Measurements from ENCODE around the gene RCAN1.
A peak's percentile ranks its signal among the peaks of the same experiment; 100 is the strongest.

RCAN1 gene

DNA sequence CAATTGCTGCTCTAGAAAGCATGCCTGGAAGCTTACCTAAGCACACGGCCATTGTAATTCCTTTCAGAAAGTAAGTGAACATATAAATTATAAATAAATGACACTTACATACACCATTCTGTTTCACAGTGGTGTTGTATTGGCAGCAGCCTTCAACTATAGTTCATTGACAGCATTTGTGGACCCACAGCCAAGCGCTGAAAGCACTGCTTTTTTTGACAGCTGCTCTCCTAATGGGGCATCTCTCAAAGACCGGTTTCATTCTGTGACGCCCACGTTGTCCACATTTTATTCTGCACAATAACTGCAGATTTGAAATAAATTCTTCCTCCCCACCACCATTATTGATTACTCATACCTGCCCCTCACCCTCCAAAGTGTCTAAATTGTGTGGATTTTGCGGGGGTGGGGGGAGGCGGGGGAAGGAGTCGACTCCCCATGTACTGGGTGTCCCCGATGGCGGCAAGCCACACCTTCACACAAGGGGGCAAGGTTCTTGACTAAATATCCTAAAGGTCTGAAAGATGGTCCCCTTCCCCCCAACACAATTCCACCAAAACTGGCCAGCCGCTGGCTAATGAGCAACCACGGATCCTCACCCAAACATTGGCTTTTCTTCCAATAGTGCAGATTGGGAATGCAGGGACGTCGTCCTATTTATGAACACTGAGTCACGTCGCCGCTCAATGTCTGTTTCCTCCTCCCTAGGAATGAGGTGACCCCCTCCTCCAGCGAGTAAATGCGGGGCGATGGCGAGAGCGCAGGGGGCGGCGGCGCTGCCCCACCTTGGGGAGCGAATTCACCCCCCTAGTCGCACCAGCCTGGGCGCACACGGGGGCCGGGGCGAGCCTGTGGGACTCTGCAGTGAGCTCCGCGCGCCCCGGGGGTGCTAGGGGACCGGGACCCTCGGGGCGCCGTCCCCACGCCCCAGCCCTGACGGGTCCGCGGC lies 960 bp downstream of the RCAN1 start:
- Mint-ChIP-seq H3K36me3 (ENCODE audit: low read depth) (no peaks in the 10 kb centered on the region), H3K4me3 (peak overlapping the region; percentile 82 to 93 (median 88)), H3K27me3 (ENCODE audit: low read depth) (peaks cover 32% of the 10 kb centered on the region), H3K4me1 (peaks cover 14% of the 10 kb centered on the region), H3K27ac (no peak overlapping the region), H3K9me3 (no peaks in the 10 kb centered on the region)
- TF ChIP-seq, protein P1, sequence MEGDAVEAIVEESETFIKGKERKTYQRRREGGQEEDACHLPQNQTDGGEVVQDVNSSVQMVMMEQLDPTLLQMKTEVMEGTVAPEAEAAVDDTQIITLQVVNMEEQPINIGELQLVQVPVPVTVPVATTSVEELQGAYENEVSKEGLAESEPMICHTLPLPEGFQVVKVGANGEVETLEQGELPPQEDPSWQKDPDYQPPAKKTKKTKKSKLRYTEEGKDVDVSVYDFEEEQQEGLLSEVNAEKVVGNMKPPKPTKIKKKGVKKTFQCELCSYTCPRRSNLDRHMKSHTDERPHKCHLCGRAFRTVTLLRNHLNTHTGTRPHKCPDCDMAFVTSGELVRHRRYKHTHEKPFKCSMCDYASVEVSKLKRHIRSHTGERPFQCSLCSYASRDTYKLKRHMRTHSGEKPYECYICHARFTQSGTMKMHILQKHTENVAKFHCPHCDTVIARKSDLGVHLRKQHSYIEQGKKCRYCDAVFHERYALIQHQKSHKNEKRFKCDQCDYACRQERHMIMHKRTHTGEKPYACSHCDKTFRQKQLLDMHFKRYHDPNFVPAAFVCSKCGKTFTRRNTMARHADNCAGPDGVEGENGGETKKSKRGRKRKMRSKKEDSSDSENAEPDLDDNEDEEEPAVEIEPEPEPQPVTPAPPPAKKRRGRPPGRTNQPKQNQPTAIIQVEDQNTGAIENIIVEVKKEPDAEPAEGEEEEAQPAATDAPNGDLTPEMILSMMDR (IDR thresholded peaks at IDR 0.05; ENCODE audit: unreplicated experiment in 3 of 3): no peak

DNA sequence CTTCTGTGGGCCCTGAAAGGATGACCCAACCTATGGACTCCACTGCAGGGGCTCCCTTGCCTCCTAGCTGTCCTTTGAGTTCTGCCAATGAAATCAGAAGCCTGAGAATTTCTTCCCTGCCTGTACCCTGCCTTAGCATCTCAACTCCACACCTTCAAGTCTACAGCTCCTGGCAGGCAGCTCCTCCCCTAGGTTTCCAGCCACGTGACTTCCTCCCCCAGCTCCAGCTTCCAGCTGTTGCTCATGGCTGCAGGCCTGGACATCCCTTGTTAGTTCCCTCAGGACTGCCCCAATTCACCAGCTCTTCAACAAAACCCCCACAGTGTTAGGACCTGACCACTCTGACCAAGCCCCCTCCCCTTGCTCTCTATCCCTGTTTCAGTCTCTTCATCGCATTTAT lies 2.4 kb downstream of the RCAN1 start:
- H3K9me3 Mint-ChIP-seq: no peaks in the 10 kb centered on the region
- TF ChIP-seq, protein P1 (IDR thresholded peaks at IDR 0.05; ENCODE audit: unreplicated experiment in 3 of 3): no peak
- H3K36me3 Mint-ChIP-seq (ENCODE audit: low read depth): no peaks in the 10 kb centered on the region
- H3K27me3 Mint-ChIP-seq (ENCODE audit: low read depth): peaks cover 32% of the 10 kb centered on the region
- H3K27ac Mint-ChIP-seq: no peak overlapping the region
- peak overlapping the region; percentile 45 to 93 (median 47) for H3K4me3 Mint-ChIP-seq
- peaks cover 14% of the 10 kb centered on the region for H3K4me1 Mint-ChIP-seq

DNA sequence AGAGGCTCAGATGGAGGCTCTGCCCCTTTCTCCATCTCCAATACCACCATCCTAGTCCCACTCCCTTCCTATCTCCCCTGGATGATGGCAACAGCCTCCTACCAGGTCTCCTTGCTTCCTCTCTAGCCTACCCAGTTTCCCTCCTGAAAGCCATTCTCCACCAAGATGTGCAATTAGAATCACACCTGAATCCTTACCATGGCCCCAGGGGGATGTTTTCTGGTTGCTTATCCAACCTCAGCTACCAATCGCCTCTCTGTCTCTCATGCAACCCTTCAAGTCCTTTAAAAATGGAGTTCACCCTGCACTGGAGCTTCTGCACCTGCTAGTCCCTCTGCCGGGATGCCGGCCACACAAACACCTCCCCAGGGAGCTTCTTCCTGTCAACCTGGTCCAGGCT lies 2.9 kb downstream of the RCAN1 start:
- H3K4me1 Mint-ChIP-seq: peaks cover 14% of the 10 kb centered on the region
- H3K27ac Mint-ChIP-seq: no peak overlapping the region
- H3K9me3 Mint-ChIP-seq: no peaks in the 10 kb centered on the region
- H3K27me3 Mint-ChIP-seq (ENCODE audit: low read depth): peaks cover 32% of the 10 kb centered on the region
- TF ChIP-seq, protein P1 (IDR thresholded peaks at IDR 0.05; ENCODE audit: unreplicated experiment in 3 of 3): no peak
- H3K36me3 Mint-ChIP-seq (ENCODE audit: low read depth): no peaks in the 10 kb centered on the region
- peak overlapping the region in 1 of 3 experiments; percentile 25 for H3K4me3 Mint-ChIP-seq

DNA sequence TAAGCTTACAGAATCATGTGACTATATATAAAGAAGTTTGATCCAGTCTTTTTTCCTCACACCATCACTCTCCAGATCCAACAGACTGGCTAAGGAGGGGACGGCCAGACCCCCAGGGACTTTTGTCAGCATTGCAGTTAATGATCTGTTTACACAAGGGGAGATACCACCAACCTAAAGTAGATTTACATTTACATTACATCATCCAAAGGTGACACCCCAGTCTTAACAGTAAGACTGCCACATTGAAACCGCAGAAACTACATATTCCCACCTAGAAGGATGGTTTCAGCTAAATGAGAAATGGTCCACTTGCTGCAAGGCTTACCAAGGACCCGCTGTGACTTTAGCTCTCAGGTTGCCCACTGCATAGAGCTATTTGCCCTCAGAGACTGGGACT lies 3.4 kb downstream of the RCAN1 start:
- Mint-ChIP-seq H3K9me3 (no peaks in the 10 kb centered on the region), H3K4me1 (peaks cover 14% of the 10 kb centered on the region), H3K27ac (no peak overlapping the region), H3K27me3 (ENCODE audit: low read depth) (peaks cover 31% of the 10 kb centered on the region), H3K36me3 (ENCODE audit: low read depth) (no peaks in the 10 kb centered on the region), H3K4me3 (peak overlapping the region; percentile 24 to 70 (median 25))
- TF ChIP-seq, protein P1 (IDR thresholded peaks at IDR 0.05; ENCODE audit: unreplicated experiment in 3 of 3): no peak

DNA sequence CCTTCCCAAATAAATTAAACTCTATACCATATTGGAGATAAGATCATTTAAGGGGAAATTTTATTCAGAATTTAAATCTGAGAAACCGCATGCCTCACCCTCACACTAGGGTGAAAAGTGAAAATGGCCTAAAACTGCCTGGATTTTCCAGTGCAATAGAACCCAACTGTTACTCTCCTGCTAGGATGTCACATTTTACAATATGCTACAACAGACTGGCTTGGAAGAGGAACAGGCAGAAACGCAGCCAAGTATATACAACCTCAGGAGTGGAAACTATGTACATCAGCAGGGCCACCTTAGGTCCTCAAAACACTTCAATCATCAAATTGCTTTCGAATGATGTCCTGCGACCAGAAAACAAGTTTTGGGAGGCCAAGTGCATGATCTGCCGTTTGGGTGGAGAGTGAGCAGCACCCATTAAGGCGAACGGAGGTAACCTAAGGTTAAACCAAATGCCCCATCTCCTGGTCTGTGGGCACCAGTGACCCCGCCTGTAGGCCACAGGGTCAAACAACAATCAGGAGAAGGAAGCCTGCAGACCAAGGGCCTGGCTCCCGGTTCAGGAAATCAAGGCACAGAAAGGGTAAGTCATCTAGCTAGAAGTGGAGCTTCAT lies 4.9 kb downstream of the RCAN1 start:
- Mint-ChIP-seq H3K4me3 (peak overlapping the region in 2 of 3 experiments; percentile 25 to 36), H3K4me1 (peaks cover 10% of the 10 kb centered on the region), H3K9me3 (no peaks in the 10 kb centered on the region), H3K27me3 (ENCODE audit: low read depth) (peaks cover 23% of the 10 kb centered on the region), H3K36me3 (ENCODE audit: low read depth) (no peaks in the 10 kb centered on the region), H3K27ac (no peak overlapping the region)
- TF ChIP-seq, protein P1 (IDR thresholded peaks at IDR 0.05; ENCODE audit: unreplicated experiment in 3 of 3): no peak

Measured in nephron (organoid).